Transverse colon (tissue), 4 donors: ENCODE data around the gene DRD1.

Experiments used
- CTCF ChIP-seq, 5 experiments: fragments of 200-600 bp in 3 of 5; fragments of 450-650 bp in 2 of 5; sonication (generic) in 3 of 5; IDR thresholded peaks; 1 replicate in 2 of 5; 2 replicates in 3 of 5; pipeline ENCODE4 v1.5.1; 2016 to 2017; ENCODE audit warnings: antibody characterized with exemption in 5 of 5, inconsistent platforms in 3 of 5, mild to moderate bottlenecking in 2 of 5, moderate library complexity in 1 of 5
- EP300 ChIP-seq: sonication (generic); formaldehyde crosslinking; IDR thresholded peaks from one replicate; pipeline ENCODE4 v1.6.1; 2017; ENCODE audit warnings: antibody characterized with exemption, low read depth
- POLR2A ChIP-seq: fragments of 450-650 bp; IDR thresholded peaks from one replicate; pipeline ENCODE4 v1.6.1; 2016; ENCODE audit warnings: antibody characterized with exemption, mild to moderate bottlenecking, moderate library complexity
- POLR2AphosphoS5 ChIP-seq, 3 donors: sonication (generic); formaldehyde crosslinking; IDR thresholded peaks; one replicate each; pipeline ENCODE4 v1.6.1; 2016; ENCODE audit warnings: antibody characterized with exemption in 3 of 3

- TF ChIP-seq EP300, result no peak
- no peak for TF ChIP-seq POLR2A
- no peak for TF ChIP-seq CTCF (IDR thresholded peaks at IDR 0.05)
- no peak for TF ChIP-seq POLR2AphosphoS5 (IDR thresholded peaks at IDR 0.05)
These were observed 23.6 kb downstream of the DRD1 start for GRCh38 chr5:175420383-175420782.
